H9 (cell line): Measurements from ENCODE around the gene DMBT1. TPM values are rescaled to one million over a fixed set of nuclear protein-coding genes. Genes with fewer than 3 reads are reported as not detected.

Source experiments
- DNase-seq: peaks from one replicate; pipeline ENCODE4 v3.0.0-alpha.2; 2017
- H2AFZ ChIP-seq: one replicate; pipeline ENCODE4 v1.6.1; 2013; ENCODE audit warnings: mild to moderate bottlenecking, low read length, control low read depth, moderate library complexity
- H2AK5ac ChIP-seq: 2 replicates; pipeline ENCODE4 v1.6.1; 2013; ENCODE audit warnings: low read length, control low read depth, mixed read lengths; ENCODE audit not compliant: insufficient read length
- H2BK120ac ChIP-seq: one replicate; pipeline ENCODE4 v1.6.1; 2013; ENCODE audit warnings: low read depth, mild to moderate bottlenecking, low read length, control low read depth, inconsistent platforms; ENCODE audit not compliant: poor library complexity, severe bottlenecking
- H2BK12ac ChIP-seq: 2 replicates; pipeline ENCODE4 v1.6.1; 2013; ENCODE audit warnings: low read length, control low read depth, mixed read lengths, low read depth; ENCODE audit not compliant: insufficient read length
- H2BK15ac ChIP-seq: 2 replicates; pipeline ENCODE4 v1.6.1; 2013; ENCODE audit warnings: low read depth, low read length, control low read depth
- H2BK20ac ChIP-seq: one replicate; pipeline ENCODE4 v1.6.1; 2013; ENCODE audit warnings: low read depth, mild to moderate bottlenecking, low read length, control low read depth, inconsistent platforms; ENCODE audit not compliant: poor library complexity, severe bottlenecking
- H2BK5ac ChIP-seq: 2 replicates; pipeline ENCODE4 v1.6.1; 2013; ENCODE audit warnings: low read length, control low read depth, mixed read lengths; ENCODE audit not compliant: insufficient read length
- H3K14ac ChIP-seq: 2 replicates; pipeline ENCODE4 v1.6.1; 2013; ENCODE audit warnings: low read length, control low read depth; ENCODE audit not compliant: insufficient read depth
- H3K18ac ChIP-seq: 2 replicates; pipeline ENCODE4 v1.6.1; 2013; ENCODE audit warnings: low read depth, mild to moderate bottlenecking, mixed read lengths, low read length, control low read depth; ENCODE audit not compliant: insufficient read length
- H3K23ac ChIP-seq: 2 replicates; pipeline ENCODE4 v1.6.1; 2013; ENCODE audit warnings: low read length, control low read depth, mixed read lengths, low read depth; ENCODE audit not compliant: insufficient read length
- H3K23me2 ChIP-seq: 2 replicates; pipeline ENCODE4 v1.6.1; 2013; ENCODE audit warnings: low read depth, mild to moderate bottlenecking, mixed read lengths, low read length, control low read depth; ENCODE audit not compliant: insufficient read length, poor library complexity, severe bottlenecking
- H3K27ac ChIP-seq: 2 replicates; pipeline ENCODE4 v1.5.1; 2013; ENCODE audit warnings: low read length, control low read depth, mixed read lengths, low read depth; ENCODE audit not compliant: insufficient read length
- H3K27me3 ChIP-seq: 2 replicates; pipeline ENCODE4 v1.6.1; 2013; ENCODE audit warnings: low read length, control low read depth, inconsistent platforms; ENCODE audit not compliant: insufficient read depth
- H3K4ac ChIP-seq: 2 replicates; pipeline ENCODE4 v1.6.1; 2013; ENCODE audit warnings: low read depth, mild to moderate bottlenecking, control low read depth, inconsistent platforms, low read length, moderate library complexity
- H3K4me1 ChIP-seq: 2 replicates; pipeline ENCODE4 v1.6.1; 2013; ENCODE audit warnings: low read length, control low read depth, inconsistent platforms; ENCODE audit not compliant: insufficient read depth
- H3K4me2 ChIP-seq: 2 replicates; pipeline ENCODE4 v1.6.1; 2013; ENCODE audit warnings: low read length, control low read depth, mixed read lengths; ENCODE audit not compliant: insufficient read length, insufficient read depth
- H3K56ac ChIP-seq: 2 replicates; pipeline ENCODE4 v1.6.1; 2013; ENCODE audit warnings: low read depth, mild to moderate bottlenecking, mixed read lengths, low read length, control low read depth; ENCODE audit not compliant: insufficient read length
- H3K79me1 ChIP-seq: 2 replicates; pipeline ENCODE4 v1.6.1; 2013; ENCODE audit warnings: low read depth, mild to moderate bottlenecking, moderate library complexity, low read length, control low read depth, inconsistent platforms; ENCODE audit not compliant: insufficient read depth, poor library complexity, severe bottlenecking
- H3K79me2 ChIP-seq: 2 replicates; pipeline ENCODE4 v1.6.1; 2013; ENCODE audit warnings: low read length, control low read depth, inconsistent platforms; ENCODE audit not compliant: insufficient read depth
- H3K9ac ChIP-seq: 2 replicates; pipeline ENCODE4 v1.6.1; 2013; ENCODE audit warnings: low read length, control low read depth, mixed read lengths; ENCODE audit not compliant: insufficient read length; ENCODE audit errors: extremely low read depth
- H3K9me3 ChIP-seq: one replicate; pipeline ENCODE4 v1.6.1; 2013; ENCODE audit warnings: low read depth, low read length, inconsistent platforms; ENCODE audit not compliant: control insufficient read depth
- H3T11ph ChIP-seq: one replicate; pipeline ENCODE4 v1.6.1; 2013; ENCODE audit warnings: mild to moderate bottlenecking, low read length, control low read depth, inconsistent platforms
- H4K20me1 ChIP-seq: one replicate; pipeline ENCODE4 v1.6.1; 2013; ENCODE audit not compliant: control insufficient read depth, insufficient read length, insufficient read depth
- H4K5ac ChIP-seq: 2 replicates; pipeline ENCODE4 v1.6.1; 2013; ENCODE audit warnings: low read depth, mild to moderate bottlenecking, mixed read lengths, low read length, control low read depth; ENCODE audit not compliant: insufficient read length
- H4K8ac ChIP-seq: replicated peaks from 2 replicates; pipeline ENCODE4 v1.6.1; 2013; ENCODE audit warnings: low read length, control low read depth, mixed read lengths, low read depth; ENCODE audit not compliant: insufficient read length
- H4K91ac ChIP-seq: 2 replicates; pipeline ENCODE4 v1.6.1; 2013; ENCODE audit warnings: low read depth, mild to moderate bottlenecking, moderate library complexity, mixed read lengths, low read length, control low read depth; ENCODE audit not compliant: insufficient read length
- H3K27ac Mint-ChIP-seq, 3 experiments: 2 replicates in 2 of 3; 3 replicates in 1 of 3; pipeline ENCODE4 v1.8.0; 2020 to 2021; ENCODE audit warnings: mixed read lengths in 3 of 3, mild to moderate bottlenecking in 1 of 3, moderate library complexity in 1 of 3
- H3K27me3 Mint-ChIP-seq: 2 replicates; pipeline ENCODE4 v1.8.0; 2021; ENCODE audit warnings: low read depth, mild to moderate bottlenecking, moderate library complexity, mixed read lengths
- H3K36me3 Mint-ChIP-seq, 3 experiments: 2 replicates in 2 of 3; 3 replicates in 1 of 3; pipeline ENCODE4 v1.8.0; 2020 to 2021; ENCODE audit warnings: low read depth in 3 of 3, mixed read lengths in 3 of 3; ENCODE audit not compliant: insufficient read depth in 1 of 3
- H3K4me1 Mint-ChIP-seq, 2 experiments: 2 replicates each; pipeline ENCODE4 v1.8.0; 2020; ENCODE audit warnings: mixed read lengths in 2 of 2
- H3K4me3 Mint-ChIP-seq, 2 experiments: 2 replicates in 1 of 2; 3 replicates in 1 of 2; pipeline ENCODE4 v1.8.0; 2020 to 2021; ENCODE audit warnings: mild to moderate bottlenecking in 2 of 2, mixed read lengths in 2 of 2, moderate library complexity in 1 of 2
- H3K9me3 Mint-ChIP-seq, 2 experiments: 2 replicates in 1 of 2; 3 replicates in 1 of 2; pipeline ENCODE4 v1.8.0; 2020; ENCODE audit warnings: mild to moderate bottlenecking in 2 of 2, mixed read lengths in 2 of 2, moderate library complexity in 1 of 2
- WGBS: extraction: QIAGEN DNeasy Blood & Tissue Kit; methylation state at CpG from one replicate; pipeline ENCODE4 v1.1.7; 2013; ENCODE audit warnings: missing lambda C conversion rate, low lambda C conversion rate, mixed read lengths; ENCODE audit not compliant: insufficient read length; ENCODE audit errors: extremely low coverage; 5-methylcytosine and 5-hydroxymethylcytosine counted together
- total RNA-seq: library from RNA; stranded (reverse); gene quantifications from 2 replicates; pipeline ENCODE4 v1.2.1, GENCODE V29; 2021
- TF ChIP-seq, protein P1 (sequence below): fragments of 200-600 bp; sonication (generic); conservative IDR thresholded peaks from 3 replicates; pipeline ENCODE4 v1.8.0; 2021; ENCODE audit warnings: antibody characterized with exemption, mild to moderate bottlenecking

DMBT1 gene
- total RNA-seq, 1 experiment from 2014 or later = 0.04 TPM

- H3K9me3 ChIP-seq = no peaks in the 10 kb centered on the region
- no peak overlapping the region for H3K23ac ChIP-seq
- no peak overlapping the region for H2AFZ ChIP-seq
- no peak overlapping the region for H3K9ac ChIP-seq
- no peaks in the 10 kb centered on the region for H3K79me1 ChIP-seq
- no peak overlapping the region for H2AK5ac ChIP-seq
- H3K4me1 ChIP-seq = peaks cover 3% of the 10 kb centered on the region; the same call in 1 of the 2 replicates
- WGBS = no CpG with 5 or more reads among the region's 8 CpGs
- Mint-ChIP-seq H3K4me1 (peaks cover 2 to 8% of the 10 kb centered on the region in 2 experiments; a peak in 3 of 4 replicates), H3K27ac (no peak overlapping the region; a peak in 1 of 7 replicates), H3K4me3 (no peak overlapping the region), H3K36me3 (no peaks in the 10 kb centered on the region), H3K27me3 (0 out of 2 replicates have a peak, but pooled peaks cover 7% of the 10 kb centered on the region), H3K9me3 (no peaks in the 10 kb centered on the region)
- no peak overlapping the region for H3K4ac ChIP-seq
- no peak overlapping the region for H2BK5ac ChIP-seq
- H4K5ac ChIP-seq = no peak overlapping the region
- H3K56ac ChIP-seq = no peak overlapping the region
- H2BK15ac ChIP-seq = no peak overlapping the region
- H2BK12ac ChIP-seq = no peak overlapping the region
- no peak overlapping the region for H4K91ac ChIP-seq
- no peak overlapping the region for H3K4me2 ChIP-seq
- H3K79me2 ChIP-seq = no peaks in the 10 kb centered on the region
- no peaks in the 10 kb centered on the region for H3K23me2 ChIP-seq
- no peak overlapping the region for H4K8ac ChIP-seq
- H2BK120ac ChIP-seq = no peak overlapping the region
- H3K27me3 ChIP-seq = no peaks in the 10 kb centered on the region
- no peak overlapping the region for H3T11ph ChIP-seq
- no peak overlapping the region for H2BK20ac ChIP-seq
- TF ChIP-seq, protein P1, sequence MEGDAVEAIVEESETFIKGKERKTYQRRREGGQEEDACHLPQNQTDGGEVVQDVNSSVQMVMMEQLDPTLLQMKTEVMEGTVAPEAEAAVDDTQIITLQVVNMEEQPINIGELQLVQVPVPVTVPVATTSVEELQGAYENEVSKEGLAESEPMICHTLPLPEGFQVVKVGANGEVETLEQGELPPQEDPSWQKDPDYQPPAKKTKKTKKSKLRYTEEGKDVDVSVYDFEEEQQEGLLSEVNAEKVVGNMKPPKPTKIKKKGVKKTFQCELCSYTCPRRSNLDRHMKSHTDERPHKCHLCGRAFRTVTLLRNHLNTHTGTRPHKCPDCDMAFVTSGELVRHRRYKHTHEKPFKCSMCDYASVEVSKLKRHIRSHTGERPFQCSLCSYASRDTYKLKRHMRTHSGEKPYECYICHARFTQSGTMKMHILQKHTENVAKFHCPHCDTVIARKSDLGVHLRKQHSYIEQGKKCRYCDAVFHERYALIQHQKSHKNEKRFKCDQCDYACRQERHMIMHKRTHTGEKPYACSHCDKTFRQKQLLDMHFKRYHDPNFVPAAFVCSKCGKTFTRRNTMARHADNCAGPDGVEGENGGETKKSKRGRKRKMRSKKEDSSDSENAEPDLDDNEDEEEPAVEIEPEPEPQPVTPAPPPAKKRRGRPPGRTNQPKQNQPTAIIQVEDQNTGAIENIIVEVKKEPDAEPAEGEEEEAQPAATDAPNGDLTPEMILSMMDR = no peak
- H3K14ac ChIP-seq = no peak overlapping the region
- no peak overlapping the region for H3K27ac ChIP-seq
- DNase-seq = no peak
- no peak overlapping the region for H3K18ac ChIP-seq
- no peaks in the 10 kb centered on the region for H4K20me1 ChIP-seq
Measured at GRCh38 chr10:122664501-122664900, 103.9 kb downstream of the DMBT1 start.
